Measurements from ENCODE around the gene CLEC16A. TPM values are rescaled to one million over a fixed set of nuclear protein-coding genes. Genes with fewer than 3 reads are reported as not detected.
A peak's percentile ranks its signal among the peaks of the same experiment; 100 is the strongest.

The CLEC16A gene
- total RNA-seq, 2 experiments from 2014 or later = 30.9 to 35.1 TPM

DNA sequence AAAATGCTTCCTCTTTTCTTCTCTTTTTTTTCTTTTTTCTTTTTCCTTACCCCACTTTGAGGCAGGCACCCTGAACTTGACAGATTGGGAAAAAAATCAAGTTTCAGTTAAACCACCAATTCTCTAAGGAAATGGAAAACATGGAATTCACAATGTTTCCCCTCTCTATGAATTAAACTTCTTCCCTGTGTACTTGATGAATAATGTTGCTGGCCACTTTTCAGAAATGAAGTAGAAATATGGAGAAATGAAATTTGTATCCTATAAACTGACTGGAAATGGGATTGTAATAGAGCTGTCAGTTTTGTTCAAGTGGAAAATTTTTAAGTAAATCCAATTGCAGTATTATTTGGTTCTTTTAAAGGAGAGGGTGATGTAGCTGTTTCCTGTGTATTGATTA is 129.8 kb downstream of the CLEC16A start:
- ChIA-PET POLR2A (interaction anchor here (0.7 kb wide), 1 partner anchor 67 kb away, joined by 5 read pairs; no protein-coding TSS in a partner anchor), CTCF (interaction anchor here (1.3 to 1.7 kb wide), 3 partner anchors 10 to 22 kb away, joined by 3 to 6 read pairs (median 4); no protein-coding TSS in a partner anchor)
- peaks cover 84% of the 10 kb centered on the region for H3K4me1 Mint-ChIP-seq
- H3K4me3 Mint-ChIP-seq = no peak overlapping the region
- peaks cover 52% of the 10 kb centered on the region for H3K36me3 Mint-ChIP-seq (ENCODE audit: low read depth)
- H3K27me3 Mint-ChIP-seq = no peaks in the 10 kb centered on the region
- no peak for DNase-seq
- H3K9me3 Mint-ChIP-seq = no peaks in the 10 kb centered on the region
- no peak overlapping the region for H3K27ac Mint-ChIP-seq

DNA sequence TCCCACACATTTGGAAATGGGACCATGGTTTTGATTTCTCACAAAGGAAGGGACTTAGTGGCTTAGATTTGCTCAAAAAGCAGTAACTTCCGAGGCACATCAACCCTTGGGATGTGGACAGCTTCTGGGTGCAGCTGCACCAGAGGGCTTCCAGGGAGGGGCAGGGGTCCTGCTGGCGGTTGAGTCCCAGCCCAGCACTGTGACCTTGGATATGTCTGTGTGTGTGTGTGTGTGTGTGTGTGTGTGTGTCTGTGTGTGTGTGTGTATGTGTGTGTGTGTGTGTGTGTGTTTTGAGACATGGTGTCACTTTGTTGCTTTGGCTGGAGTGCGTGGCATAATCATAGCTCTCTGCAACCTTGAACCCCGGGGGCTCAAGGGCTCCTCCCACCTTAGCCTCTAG is 130.8 kb downstream of the CLEC16A start:
- Mint-ChIP-seq H3K27ac (no peak overlapping the region), H3K9me3 (no peaks in the 10 kb centered on the region), H3K27me3 (no peaks in the 10 kb centered on the region), H3K4me3 (no peak overlapping the region), H3K4me1 (peaks cover 92% of the 10 kb centered on the region), H3K36me3 (ENCODE audit: low read depth) (peaks cover 59% of the 10 kb centered on the region)
- CTCF ChIA-PET = interaction anchor here (0.6 to 1.8 kb wide), 8 partner anchors 10 to 496 kb away, joined by 3 to 5 read pairs (median 4); no protein-coding TSS in a partner anchor
- POLR2A ChIA-PET = no interaction called here
- no peak for DNase-seq

DNA sequence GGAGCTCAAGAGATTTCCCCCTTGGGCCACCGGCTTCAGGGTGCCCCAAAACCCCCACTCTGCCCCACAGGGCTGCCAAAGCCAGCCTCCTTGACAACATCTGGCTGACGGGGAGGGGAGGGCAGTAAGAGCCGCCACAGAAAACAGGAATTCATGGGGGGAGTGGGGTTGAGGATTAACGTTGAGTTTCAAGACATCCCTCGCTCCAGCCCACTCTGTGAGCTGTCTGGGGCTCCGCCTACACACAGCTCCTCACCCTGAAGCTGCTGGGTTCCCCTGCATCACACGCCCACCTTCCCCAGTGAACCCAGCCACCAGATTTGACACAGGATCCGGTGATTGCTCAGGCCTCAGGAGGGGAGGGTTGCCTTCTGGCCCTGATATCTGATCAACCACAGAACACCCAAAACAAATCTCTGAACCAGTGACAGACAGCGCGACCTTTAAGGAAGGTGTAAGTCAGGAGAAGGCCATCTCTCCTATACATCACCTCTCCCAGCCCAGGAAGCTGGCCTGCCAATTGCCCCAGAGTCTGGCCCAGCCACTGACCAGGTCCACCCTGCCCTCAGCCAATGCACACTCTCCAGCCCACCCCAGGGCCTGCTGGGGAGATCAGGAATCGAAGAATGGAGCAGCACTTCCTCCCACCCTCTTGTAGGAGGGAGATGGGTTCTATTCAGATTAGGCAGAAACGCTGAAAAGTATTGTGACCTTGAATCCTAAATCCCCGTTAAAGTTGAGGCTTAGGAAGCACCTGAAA is 132.1 kb downstream of the CLEC16A start:
- Mint-ChIP-seq H3K36me3 (ENCODE audit: low read depth) (peaks cover 57% of the 10 kb centered on the region), H3K4me1 (peaks cover 93% of the 10 kb centered on the region), H3K9me3 (no peaks in the 10 kb centered on the region), H3K27ac (peak overlapping the region; percentile 82), H3K4me3 (no peak overlapping the region), H3K27me3 (no peaks in the 10 kb centered on the region)
- CTCF ChIA-PET = interaction anchor here (1.0 to 1.8 kb wide), 8 partner anchors 12 to 112 kb away, joined by 3 to 5 read pairs (median 4); no protein-coding TSS in a partner anchor
- DNase-seq = peak; percentile 50
- POLR2A ChIA-PET = no interaction called here

DNA sequence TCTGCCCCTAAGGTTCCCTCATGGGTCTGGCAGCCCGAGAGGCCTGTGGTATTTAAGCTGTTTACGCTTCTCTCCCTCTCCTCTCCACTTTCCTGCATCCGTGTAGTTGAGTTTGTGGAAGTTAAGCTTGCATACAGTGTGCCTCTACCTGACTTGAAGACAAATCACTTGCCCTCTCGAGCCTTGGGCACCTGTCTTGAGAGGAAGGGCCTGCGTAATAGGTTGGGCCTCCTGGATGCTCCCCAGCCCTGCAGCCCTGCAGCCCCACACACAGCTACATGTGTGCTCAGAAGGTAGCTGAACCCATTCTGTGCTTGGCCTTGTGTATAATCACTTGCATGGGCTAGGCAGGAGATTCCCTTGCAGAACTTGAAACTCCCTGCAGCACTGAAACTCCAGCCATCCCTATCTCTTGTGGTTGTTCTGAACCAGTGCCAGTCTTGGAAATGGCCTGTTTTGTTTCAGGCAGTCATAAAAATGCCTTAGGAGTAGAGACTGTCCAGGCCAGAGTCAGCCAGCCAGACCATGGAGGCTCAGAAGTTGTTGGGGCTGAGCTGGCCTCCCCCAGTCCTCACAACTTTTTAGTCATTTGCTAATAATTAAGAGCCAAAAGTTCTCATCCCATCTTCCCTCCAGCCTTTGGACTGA is 134.6 kb downstream of the CLEC16A start:
- DNase-seq = no peak
- POLR2A ChIA-PET = no interaction called here
- Mint-ChIP-seq H3K9me3 (no peaks in the 10 kb centered on the region), H3K27me3 (no peaks in the 10 kb centered on the region), H3K4me3 (no peak overlapping the region), H3K4me1 (peaks cover 93% of the 10 kb centered on the region), H3K36me3 (ENCODE audit: low read depth) (peaks cover 46% of the 10 kb centered on the region), H3K27ac (peak overlapping the region; percentile 76)
- CTCF ChIA-PET = interaction anchor here (0.8 to 1.8 kb wide), 6 partner anchors 9 to 84 kb away, joined by 3 to 5 read pairs (median 4); no protein-coding TSS in a partner anchor

DNA sequence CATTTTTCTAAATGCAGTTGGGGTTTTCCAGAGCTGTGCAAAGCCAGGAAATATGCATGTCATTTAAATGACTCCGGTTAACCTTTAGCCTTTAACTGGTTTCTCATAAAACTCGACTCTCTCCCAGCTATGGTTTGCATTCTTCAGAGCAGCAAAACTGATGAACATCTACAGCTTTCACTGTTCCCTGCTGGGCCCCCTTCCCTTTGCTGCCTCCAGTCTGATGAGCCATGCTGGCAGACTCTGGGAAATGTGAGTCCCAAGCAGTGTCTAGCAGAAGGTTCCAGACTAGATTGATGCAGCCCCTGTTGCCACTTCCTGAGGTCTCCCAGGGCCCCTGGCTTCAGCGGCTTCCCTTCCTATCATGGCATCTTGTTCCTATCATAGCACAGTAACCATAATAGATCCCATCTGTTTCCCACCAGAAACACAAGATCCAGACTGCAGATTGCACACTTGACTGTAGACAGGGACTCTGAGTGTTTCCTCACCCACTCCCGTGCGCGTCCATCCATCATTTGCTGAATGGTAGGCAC is 135.4 kb downstream of the CLEC16A start:
- Mint-ChIP-seq H3K27ac (peak overlapping the region; percentile 76), H3K27me3 (no peaks in the 10 kb centered on the region), H3K36me3 (ENCODE audit: low read depth) (peaks cover 40% of the 10 kb centered on the region), H3K4me1 (peaks cover 93% of the 10 kb centered on the region), H3K4me3 (no peak overlapping the region), H3K9me3 (no peaks in the 10 kb centered on the region)
- no peak for DNase-seq
- POLR2A ChIA-PET = no interaction called here
- CTCF ChIA-PET = interaction anchor here (0.8 to 1.8 kb wide), 5 partner anchors 12 to 84 kb away, joined by 3 to 5 read pairs (median 4); no protein-coding TSS in a partner anchor

DNA sequence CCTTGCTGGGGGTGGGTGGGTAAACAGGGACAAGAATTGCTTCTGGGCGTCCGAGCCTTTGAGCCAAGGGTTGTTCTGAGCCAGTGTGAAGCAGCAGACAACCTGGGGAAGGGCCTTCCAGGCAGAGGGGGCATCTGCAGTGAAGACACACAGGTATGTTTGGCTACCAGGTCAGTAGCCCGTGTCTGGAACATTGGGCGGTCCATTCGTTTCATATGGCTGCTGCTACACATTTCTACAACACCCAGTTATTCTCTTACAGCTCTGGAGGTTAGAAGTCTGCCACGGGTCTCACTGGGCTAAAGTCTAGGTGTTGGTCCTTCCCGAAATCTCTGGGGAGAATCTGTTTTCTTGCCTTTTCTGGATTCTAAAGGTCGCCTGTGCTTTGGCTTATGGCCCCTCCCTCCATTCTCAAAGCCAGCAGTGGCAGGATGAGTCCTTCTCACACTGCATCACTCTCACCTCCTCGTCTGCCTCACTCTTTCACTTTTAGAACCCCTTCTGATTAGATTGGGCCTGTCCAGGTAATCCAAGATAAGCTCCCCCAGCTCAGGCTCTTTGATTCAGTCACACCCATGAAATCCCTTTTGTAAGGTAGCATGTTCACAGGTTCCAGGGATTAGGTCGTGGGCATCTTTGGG is 136.1 kb downstream of the CLEC16A start:
- DNase-seq = no peak
- Mint-ChIP-seq H3K27ac (no peak overlapping the region), H3K36me3 (ENCODE audit: low read depth) (peaks cover 40% of the 10 kb centered on the region), H3K9me3 (no peaks in the 10 kb centered on the region), H3K27me3 (no peaks in the 10 kb centered on the region), H3K4me3 (no peak overlapping the region), H3K4me1 (peaks cover 96% of the 10 kb centered on the region)
- ChIA-PET CTCF (interaction anchor here (1.8 to 3.0 kb wide), 2 partner anchors 16 to 21 kb away, joined by 3 to 15 read pairs; no protein-coding TSS in a partner anchor), POLR2A (interaction anchor here (0.9 kb wide), 1 partner anchor 11 kb away, joined by 4 read pairs; no protein-coding TSS in a partner anchor)

DNA sequence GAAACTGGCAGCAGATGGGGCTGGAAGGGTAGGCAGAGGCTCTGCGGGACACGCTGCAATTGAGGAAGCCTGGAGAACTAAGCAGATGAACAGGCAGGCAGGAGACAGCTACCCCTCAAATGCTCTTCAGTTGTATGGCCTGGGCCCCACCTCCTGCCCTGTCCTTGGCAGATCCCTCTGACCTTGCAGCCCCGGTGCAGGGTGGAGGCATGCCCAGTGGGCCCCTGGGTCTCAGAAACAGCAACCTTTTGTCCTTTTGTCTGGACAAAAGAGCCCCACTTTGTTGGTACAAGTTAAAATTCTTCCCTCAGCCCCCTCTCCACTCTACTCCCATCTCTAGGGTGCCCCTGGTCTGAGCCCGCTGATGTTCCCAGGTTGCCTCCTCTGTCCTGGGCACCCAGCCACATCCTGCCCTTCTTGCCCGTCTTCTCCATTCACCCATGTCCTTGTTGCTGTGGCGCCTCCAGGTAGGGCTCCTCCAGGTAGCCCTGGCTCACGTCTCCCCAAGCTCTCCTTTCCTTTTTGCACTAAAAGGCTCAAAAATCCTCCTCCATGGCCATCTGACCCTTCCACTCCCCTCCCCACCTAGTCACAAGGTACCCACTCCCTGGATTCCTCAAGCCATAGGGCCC is 136.8 kb downstream of the CLEC16A start:
- Mint-ChIP-seq H3K27me3 (no peaks in the 10 kb centered on the region), H3K4me3 (no peak overlapping the region), H3K9me3 (no peaks in the 10 kb centered on the region), H3K4me1 (peaks cover 91% of the 10 kb centered on the region), H3K27ac (peak overlapping the region; percentile 54), H3K36me3 (ENCODE audit: low read depth) (peaks cover 40% of the 10 kb centered on the region)
- POLR2A ChIA-PET = interaction anchor here (0.9 kb wide), 1 partner anchor 10 kb away, joined by 4 read pairs; no protein-coding TSS in a partner anchor
- CTCF ChIA-PET = interaction anchor here (3.0 kb wide), 1 partner anchor 20 kb away, joined by 15 read pairs; no protein-coding TSS in a partner anchor
- no peak for DNase-seq

DNA sequence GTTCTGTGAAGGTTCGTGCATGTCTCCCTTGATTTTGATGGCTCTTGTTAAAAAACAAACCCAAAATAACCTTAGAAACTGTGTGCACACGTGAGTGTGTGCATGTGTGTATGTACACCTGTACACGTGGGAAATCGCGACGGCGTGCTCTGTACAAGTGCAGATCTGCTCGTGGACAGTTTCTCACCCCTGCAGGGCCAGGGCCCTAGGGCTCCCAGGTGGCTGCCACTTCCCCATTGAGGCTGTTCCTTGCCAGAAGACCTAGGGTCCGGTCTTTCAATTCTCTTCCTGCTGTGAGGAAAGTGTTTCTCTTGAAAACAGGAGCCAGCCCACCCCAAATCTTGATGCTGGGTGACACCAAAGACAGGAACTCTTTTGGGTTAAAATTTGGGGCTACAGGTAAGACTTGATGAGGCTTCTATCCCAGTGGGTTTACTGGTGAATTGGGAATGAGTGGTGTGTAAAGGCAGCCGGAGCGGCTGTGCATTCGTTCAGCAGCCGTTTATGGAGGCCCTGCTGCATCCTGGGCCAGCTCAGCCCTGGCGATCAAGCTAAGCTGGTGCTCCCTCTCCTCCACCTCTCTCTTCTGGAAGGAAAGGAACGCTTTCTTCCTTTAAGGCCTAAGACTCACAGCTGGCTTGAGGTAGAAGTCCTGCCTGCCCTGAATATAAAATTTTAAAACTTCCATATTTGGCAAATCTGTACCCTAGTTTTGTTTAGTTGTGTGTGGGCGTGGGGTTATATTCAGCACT is 137.9 kb downstream of the CLEC16A start:
- Mint-ChIP-seq H3K27ac (peak overlapping the region; percentile 27), H3K36me3 (ENCODE audit: low read depth) (peaks cover 37% of the 10 kb centered on the region), H3K4me1 (peaks cover 87% of the 10 kb centered on the region), H3K9me3 (no peaks in the 10 kb centered on the region), H3K4me3 (no peak overlapping the region), H3K27me3 (no peaks in the 10 kb centered on the region)
- no peak for DNase-seq
- ChIA-PET POLR2A (no interaction called here), CTCF (interaction anchor here (1.0 to 3.0 kb wide), 3 partner anchors 14 to 19 kb away, joined by 3 to 15 read pairs (median 4); no protein-coding TSS in a partner anchor)

DNA sequence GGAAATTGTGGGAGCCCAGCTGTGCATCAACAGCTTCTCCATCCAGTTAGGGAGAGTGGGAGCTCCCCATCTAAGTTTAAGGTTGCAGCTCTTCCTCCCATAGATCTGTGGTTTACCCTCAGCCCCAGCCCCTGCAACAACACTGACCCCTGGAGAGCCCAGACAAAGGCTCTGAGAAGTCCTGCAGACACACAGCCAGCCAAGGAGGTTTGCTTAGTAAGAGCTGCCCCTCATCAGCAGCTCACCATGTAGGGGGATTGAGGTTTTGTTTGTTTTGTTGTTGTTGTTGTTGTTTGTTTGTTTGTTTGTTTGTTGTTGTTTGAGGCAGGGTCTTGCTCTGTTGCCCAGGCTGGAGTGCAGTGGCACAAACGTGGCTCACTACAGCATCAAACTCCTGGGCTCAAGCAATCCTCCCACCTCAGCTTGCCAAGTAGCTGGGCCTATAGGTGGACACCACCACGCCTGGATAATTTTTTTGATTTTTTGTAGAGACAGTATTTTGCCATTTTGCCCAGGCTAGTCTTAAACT is 138.6 kb downstream of the CLEC16A start:
- Mint-ChIP-seq H3K27me3 (no peaks in the 10 kb centered on the region), H3K4me3 (no peak overlapping the region), H3K9me3 (no peaks in the 10 kb centered on the region), H3K27ac (peak overlapping the region; percentile 43), H3K36me3 (ENCODE audit: low read depth) (peaks cover 34% of the 10 kb centered on the region), H3K4me1 (peaks cover 86% of the 10 kb centered on the region)
- ChIA-PET CTCF (interaction anchor here (0.7 to 3.0 kb wide), 5 partner anchors 12 to 22 kb away, joined by 3 to 15 read pairs (median 4); no protein-coding TSS in a partner anchor), POLR2A (interaction anchor here (0.5 kb wide), 1 partner anchor 172 kb away, joined by 4 read pairs; no protein-coding TSS in a partner anchor)
- no peak for DNase-seq

DNA sequence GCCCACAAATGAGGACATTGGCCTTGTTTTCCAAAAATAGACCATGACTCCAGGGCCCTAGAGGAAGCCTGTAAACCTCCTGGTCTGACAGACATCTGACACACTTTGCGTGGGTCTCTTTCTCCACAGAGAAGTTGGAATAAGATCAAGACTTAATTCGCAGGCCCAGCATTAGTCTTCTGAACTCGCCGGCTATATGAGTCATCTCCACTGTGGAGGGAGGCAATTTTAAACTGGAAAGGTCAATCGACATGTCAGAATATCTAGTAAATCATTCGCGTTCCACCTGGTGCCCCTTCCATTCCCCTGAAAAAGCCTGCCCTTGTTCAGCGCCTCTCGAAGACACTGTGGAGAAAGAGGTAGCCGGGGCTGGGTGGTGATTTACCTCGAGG is 140.1 kb downstream of the CLEC16A start:
- CTCF ChIA-PET = no interaction called here
- no peak overlapping the region for H3K4me3 Mint-ChIP-seq
- DNase-seq = no peak

DNA sequence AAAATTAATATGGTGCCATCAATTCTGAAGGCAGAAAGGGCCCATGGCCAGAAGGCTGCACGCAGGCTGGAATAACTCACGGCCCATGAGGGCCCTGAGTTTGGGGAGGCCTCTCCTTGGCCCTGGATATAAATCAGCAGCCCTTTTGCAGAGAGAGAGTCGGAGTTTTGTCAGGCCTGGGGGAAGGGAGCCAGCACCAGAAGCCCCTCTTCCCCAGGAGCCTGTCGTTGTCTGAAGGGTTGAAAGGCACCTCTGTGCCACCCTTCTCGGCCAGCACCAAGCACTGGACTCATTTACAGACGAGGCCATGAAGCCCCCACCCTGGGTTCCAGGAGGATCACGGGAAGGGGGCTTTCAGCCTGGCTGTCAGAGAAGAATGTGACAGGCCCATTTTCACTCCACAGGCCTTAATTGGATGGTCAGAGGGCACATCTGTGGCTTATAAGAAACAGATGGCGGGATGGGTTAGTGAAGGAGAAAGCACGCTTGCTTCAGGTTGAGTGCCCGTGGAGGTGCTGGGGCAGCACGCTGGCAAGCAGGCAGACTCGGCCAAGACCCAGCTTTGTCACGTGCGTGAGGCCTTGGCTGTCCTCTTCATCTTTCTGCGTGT is 140.6 kb downstream of the CLEC16A start:
- Mint-ChIP-seq H3K4me3 (no peak overlapping the region), H3K27ac (no peak overlapping the region), H3K4me1 (peaks cover 86% of the 10 kb centered on the region), H3K36me3 (ENCODE audit: low read depth) (peaks cover 27% of the 10 kb centered on the region), H3K27me3 (no peaks in the 10 kb centered on the region), H3K9me3 (no peaks in the 10 kb centered on the region)
- POLR2A ChIA-PET = no interaction called here
- no peak for DNase-seq
- CTCF ChIA-PET = interaction anchor here (0.6 to 1.1 kb wide), 5 partner anchors 9 to 543 kb away, joined by 3 to 4 read pairs (median 3); partner anchors contain the start of gene SOCS1

More for the DNA sequence above, 140.1 kb downstream of the CLEC16A start:
- POLR2A ChIA-PET = no interaction called here
- Mint-ChIP-seq H3K27ac (peak overlapping the region; percentile 3), H3K4me1 (peaks cover 86% of the 10 kb centered on the region), H3K36me3 (ENCODE audit: low read depth) (peaks cover 29% of the 10 kb centered on the region), H3K9me3 (no peaks in the 10 kb centered on the region), H3K27me3 (no peaks in the 10 kb centered on the region)

Data from activated CD4-positive, alpha-beta T cell treated with anti-CD3 and anti-CD28 coated beads, Interleukin-2, amount 10 ng/mL, durations not matched to agents 7 days and 5 days (primary cell).